GM21423 (cell line): ENCODE measurements around the gene GPC6.

Experiments used
- ATAC-seq: cut with Tn5 transposase; IDR thresholded peaks from one replicate; pipeline ENCODE4 v1.9.1; 2021; ENCODE audit warnings: mild to moderate bottlenecking, moderate library complexity; ENCODE audit not compliant: unreplicated experiment

GPC6 gene

GRCh38 chr13:93496985-93497673 is 270.5 kb downstream of the GPC6 start:
- no peak for ATAC-seq

- no peak for ATAC-seq
These were observed 273.4 kb downstream of the GPC6 start for GRCh38 chr13:93499991-93500390.

GRCh38 chr13:93502071-93502470 is 275.5 kb downstream of the GPC6 start:
- ATAC-seq: no peak

GRCh38 chr13:93502987-93503615 is 276.5 kb downstream of the GPC6 start:
- ATAC-seq: no peak

GRCh38 chr13:93505104-93505952 is 278.7 kb downstream of the GPC6 start:
- no peak for ATAC-seq

- ATAC-seq: no peak
These were observed 284.4 kb downstream of the GPC6 start for GRCh38 chr13:93511011-93511410.

GRCh38 chr13:93515267-93515666 is 288.7 kb downstream of the GPC6 start:
- no peak for ATAC-seq

GRCh38 chr13:93517658-93518057 is 291.1 kb downstream of the GPC6 start:
- ATAC-seq: no peak

- ATAC-seq: no peak
These were observed 294.7 kb downstream of the GPC6 start for GRCh38 chr13:93521307-93521706.

GRCh38 chr13:93522501-93522900 is 295.9 kb downstream of the GPC6 start:
- no peak for ATAC-seq

- ATAC-seq: no peak
These were observed 298.5 kb downstream of the GPC6 start for GRCh38 chr13:93525087-93525486.

GRCh38 chr13:93527748-93528297 is 301.2 kb downstream of the GPC6 start:
- ATAC-seq: no peak

- no peak for ATAC-seq
These were observed 303.4 kb downstream of the GPC6 start for GRCh38 chr13:93529961-93530360.

GRCh38 chr13:93534181-93534700 is 307.6 kb downstream of the GPC6 start:
- no peak for ATAC-seq

- no peak for ATAC-seq
These were observed 308.6 kb downstream of the GPC6 start for GRCh38 chr13:93535251-93535650.

- ATAC-seq: no peak
These were observed 313.3 kb downstream of the GPC6 start for GRCh38 chr13:93539914-93540313.

GRCh38 chr13:93547886-93548285 is 321.3 kb downstream of the GPC6 start:
- no peak for ATAC-seq

- ATAC-seq: no peak
These were observed 322.9 kb downstream of the GPC6 start for GRCh38 chr13:93549326-93550005.

- no peak for ATAC-seq
These were observed 323.6 kb downstream of the GPC6 start for GRCh38 chr13:93550236-93550635.

- ATAC-seq: no peak
These were observed 326.0 kb downstream of the GPC6 start for GRCh38 chr13:93552596-93552995.

- ATAC-seq: no peak
These were observed 327.9 kb downstream of the GPC6 start for GRCh38 chr13:93554514-93554913.
